NCI-H1436 (cell line): ENCODE data around the gene TUBB1.
"Not testable (repeated sequence)": the region's sequence is repeated elsewhere in the genome, so short reads cannot be mapped to it uniquely, and the experiment has no call there.

Experiments
- DNase-seq: peaks from one replicate; lab custom pipeline; 2025; lab: John Stamatoyannopoulos, UW

The TUBB1 gene

DNA sequence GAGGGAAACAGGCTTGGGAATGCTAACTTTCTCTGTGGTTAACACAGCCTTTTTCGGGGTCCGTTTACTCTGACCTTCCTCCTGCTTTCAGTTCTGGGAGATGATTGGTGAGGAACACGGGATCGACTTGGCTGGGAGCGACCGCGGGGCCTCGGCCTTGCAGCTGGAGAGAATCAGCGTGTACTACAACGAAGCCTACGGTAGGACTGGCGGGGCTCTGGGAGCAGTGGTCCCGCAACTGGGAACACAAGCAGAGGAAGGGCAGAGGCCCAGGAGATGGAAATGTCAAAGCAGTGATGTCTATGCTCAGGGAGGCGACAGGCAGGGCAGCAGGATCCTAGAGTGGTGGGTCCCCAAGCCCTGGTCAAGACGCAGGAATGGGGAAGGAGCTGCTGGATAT is 3.5 kb downstream of the TUBB1 start:
- no peak for DNase-seq

DNA sequence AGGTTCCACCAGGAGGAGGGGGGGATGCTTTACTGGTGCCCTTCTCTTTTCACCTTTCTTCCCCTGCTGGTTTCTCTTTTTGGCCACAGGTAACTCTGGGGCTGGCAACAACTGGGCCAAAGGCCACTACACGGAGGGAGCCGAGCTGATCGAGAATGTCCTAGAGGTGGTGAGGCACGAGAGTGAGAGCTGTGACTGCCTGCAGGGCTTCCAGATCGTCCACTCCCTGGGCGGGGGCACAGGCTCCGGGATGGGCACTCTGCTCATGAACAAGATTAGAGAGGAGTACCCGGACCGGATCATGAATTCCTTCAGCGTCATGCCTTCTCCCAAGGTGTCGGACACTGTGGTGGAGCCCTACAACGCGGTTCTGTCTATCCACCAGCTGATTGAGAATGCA is 4.4 kb downstream of the TUBB1 start:
- no peak for DNase-seq

DNA sequence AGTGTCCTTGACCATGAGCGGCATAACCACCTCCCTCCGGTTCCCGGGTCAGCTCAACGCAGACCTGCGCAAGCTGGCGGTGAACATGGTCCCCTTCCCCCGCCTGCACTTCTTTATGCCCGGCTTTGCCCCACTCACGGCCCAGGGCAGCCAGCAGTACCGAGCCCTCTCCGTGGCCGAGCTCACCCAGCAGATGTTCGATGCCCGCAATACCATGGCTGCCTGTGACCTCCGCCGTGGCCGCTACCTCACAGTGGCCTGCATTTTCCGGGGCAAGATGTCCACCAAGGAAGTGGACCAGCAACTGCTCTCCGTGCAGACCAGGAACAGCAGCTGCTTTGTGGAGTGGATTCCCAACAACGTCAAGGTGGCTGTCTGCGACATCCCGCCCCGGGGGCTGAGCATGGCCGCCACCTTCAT is 4.9 kb downstream of the TUBB1 start:
- DNase-seq, result no peak

GRCh38 chr20:59025086-59025485 is 5.9 kb downstream of the TUBB1 start:
- DNase-seq, result no peak

- no peak for DNase-seq
Observed at GRCh38 chr20:59025511-59025910, 6.3 kb downstream of the TUBB1 start.

DNA sequence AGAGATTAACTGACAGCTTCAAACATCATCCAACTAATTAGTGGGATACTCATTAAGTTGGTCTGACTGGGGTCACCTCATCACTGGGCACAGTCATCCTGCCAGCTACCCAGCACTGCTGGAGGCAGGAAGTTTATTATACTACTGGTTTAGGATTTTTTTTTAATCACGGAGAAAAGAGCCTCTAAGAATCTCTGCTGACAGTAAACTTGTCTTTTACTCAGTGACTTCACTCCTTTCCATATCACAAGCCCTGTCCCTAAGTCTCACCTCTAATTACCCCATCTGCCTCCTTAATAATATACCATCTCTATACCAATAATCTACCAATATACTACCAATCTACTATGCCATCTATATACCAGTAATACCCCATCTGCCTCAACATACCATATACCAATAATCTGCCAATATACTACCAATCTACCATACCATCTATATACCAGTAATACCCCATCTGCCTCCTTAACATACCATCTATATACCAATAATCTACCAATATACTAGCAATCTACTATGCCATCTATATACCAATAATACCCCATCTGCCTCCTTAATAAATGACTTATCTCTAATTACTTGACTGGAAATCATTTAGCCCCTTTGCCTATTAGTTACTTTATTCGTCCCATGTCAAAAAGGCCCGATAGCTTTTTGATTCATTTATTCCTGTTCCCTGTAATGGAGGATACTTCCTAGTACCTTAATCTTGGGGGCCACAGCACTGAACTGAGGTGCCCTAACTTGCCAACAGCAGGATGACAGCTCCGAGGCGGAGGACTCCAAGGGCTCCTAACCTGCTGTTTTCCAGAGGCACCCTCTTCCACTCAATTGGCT is 7.9 kb downstream of the TUBB1 start:
- no peak for DNase-seq

GRCh38 chr20:59027741-59028320 is 8.6 kb downstream of the TUBB1 start:
- no peak for DNase-seq

GRCh38 chr20:59028812-59029211 is 9.6 kb downstream of the TUBB1 start:
- DNase-seq, result no peak

DNA sequence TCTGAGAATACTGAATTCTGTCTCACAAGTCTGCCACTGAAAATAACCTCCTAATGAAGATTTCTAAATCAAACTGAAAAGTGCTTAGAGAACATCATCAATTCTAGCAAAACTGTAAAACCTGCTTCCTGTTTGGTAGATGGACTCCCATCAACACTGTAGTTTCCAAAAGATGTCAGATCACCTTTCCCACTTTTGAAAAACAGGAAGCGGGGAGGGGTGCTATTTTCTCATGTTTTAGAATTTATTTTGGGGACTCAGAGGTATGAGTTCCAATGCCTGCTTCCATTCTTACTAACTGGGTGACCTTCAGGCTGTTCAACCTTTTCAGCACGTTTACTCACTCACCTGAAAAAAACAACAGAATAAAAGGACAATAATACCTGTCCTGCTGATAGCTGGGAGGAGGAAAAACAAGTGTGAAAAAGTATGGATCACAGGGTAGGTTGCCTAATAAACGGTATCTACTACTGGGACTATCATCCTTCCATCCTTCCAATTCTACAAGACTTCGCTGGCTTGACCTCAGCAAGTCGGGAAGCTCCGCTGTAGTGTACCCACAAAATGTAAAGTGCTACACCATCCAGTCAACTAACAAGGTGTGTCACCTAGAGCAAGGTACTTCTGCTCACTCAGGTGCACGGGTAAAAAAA is 11.8 kb downstream of the TUBB1 start:
- no peak for DNase-seq

- DNase-seq, result no peak
Observed at GRCh38 chr20:59031564-59032022, 12.4 kb downstream of the TUBB1 start.

DNA sequence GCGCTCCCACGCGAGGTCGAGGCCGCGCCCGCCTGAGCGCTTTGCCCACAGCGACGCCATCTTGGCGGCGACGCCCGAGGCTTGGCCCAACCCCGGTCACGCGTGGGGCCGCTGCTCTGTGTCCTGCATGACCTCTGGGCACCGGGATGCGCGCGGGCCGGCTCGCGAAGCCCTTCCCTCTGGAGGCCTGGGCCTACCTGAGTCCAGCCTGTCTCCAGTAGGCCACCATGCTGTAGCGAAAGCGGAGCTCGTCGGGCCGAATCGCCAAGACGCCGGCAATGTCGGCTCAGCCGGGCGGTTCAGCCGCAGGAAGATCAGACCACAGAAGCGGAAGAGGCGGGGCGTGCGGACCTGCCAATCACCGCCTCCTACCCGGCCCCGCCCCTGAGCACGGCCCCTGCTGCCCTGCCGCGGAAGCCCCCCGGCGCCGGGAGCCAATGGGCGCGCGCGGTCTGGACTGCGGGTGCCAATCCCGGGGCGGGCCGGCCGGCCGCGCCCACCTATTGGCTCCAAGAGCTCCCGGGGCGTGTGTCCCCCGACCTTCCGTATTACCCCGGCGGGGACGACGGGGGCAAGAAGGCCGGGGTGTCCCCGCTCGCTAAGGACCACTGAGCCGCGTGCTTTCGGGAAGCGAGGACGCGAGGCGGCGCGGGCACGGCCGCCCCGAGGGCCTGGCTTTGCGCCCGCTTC is 12.9 kb downstream of the TUBB1 start, which contains the start of gene ATP5F1E:
ATP5F1E (minus strand) TSS at position 313 of the 690 bp plus-strand sequence; CDS start at position 229, 84 bp downstream.
- peak; percentile 94 for DNase-seq

- DNase-seq, result no peak
Observed at GRCh38 chr20:59032713-59033059, 13.5 kb downstream of the TUBB1 start.

- no peak for DNase-seq
Observed at GRCh38 chr20:59033093-59033492, 13.9 kb downstream of the TUBB1 start.

- DNase-seq, result no peak
Observed at GRCh38 chr20:59033616-59034165, 14.5 kb downstream of the TUBB1 start.

DNA sequence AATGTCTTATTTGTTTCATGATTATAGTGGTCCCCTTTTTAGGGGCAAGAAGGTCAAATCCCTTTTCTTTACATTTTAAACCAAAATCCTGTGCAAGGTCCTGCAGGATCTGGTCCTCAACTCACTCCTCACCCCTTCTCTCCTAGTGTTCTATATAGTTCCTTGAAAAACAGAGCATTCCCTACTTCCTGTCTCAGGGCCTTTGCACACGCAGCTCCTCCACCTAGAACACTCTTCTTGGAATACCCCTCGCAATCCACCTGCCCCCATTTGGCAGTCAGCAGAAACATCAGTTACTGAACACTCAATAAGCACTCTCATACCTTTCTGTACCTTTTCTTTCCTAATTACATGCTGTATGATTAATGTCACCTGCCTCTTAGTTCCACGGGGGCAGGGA is 16.2 kb downstream of the TUBB1 start:
- no peak for DNase-seq

DNA sequence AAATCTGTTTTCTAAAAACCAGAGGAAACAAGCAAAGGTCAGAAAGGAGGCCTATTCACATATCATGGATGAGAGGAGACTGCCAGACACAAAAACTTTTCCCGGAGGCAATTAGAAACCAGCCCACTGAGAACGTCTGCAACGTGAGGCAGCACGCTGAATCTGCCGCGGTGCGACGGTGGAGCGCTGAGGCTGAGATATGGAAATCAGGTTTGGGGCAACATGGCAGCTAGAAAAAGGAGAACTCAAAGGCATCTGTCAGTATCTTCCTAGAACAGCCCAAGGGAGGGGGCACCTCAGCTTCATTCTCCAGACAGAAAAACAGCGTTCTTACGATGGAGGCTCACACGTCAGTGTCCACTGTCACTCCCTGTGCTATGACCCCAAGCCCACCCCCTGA is 18.2 kb downstream of the TUBB1 start:
- no peak for DNase-seq

DNA sequence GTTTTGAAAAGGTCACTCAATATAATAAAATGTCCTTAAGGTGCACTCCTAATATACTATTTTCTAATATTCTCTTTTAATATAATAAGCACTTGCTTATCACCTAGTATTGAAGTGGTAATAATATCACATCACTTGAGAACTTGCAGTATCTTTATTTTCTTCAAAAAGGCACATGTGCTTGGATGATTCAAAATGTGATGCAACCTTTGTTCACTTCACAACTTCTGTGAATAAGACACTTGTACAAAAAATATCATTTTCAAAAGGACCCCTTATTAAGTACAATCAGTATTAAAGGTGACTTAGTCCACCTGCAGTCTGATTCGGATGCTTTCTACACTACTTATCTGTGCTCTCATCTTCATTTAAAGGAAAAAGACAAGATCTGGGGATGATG is 20.0 kb downstream of the TUBB1 start:
- DNase-seq, result no peak

DNA sequence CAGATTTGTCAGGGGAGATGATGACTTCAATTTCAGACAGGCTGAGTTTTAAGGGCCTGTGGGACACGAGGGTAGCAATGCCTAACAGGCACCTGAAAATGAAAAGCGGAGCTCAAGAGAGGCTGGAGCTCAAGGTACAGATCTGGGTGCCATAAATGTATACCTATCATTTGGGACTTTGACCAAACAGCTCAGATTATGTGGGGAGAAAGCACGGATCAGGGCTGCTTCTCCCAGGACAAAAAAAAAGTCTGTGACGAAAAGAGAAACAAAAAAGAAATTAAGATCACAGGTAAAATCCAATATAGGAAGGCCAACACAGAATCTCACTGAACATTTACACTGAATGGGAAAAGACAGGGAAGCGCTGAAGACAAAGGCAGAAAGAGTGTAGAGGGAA is 21.4 kb downstream of the TUBB1 start:
- no peak for DNase-seq

DNA sequence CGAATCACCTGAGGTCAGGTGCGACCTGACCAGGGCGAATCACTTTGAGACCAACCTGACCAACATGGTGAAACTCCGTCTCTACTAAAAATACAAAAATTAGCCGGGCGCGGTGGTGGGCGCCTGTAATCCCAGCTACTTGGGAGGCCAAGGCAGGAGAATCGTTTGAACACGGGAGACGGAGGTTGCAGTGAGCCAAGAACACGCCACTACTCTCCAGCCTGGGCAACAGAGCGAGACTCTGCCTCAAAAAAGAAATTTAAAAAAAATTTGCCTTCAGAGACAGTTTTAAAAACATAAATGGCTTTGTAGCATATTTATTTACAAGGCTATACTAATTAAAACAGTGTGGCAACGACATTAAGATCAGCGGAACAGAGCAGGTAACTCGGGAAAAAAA is 22.3 kb downstream of the TUBB1 start:
- DNase-seq, result not testable (repeated sequence)

DNA sequence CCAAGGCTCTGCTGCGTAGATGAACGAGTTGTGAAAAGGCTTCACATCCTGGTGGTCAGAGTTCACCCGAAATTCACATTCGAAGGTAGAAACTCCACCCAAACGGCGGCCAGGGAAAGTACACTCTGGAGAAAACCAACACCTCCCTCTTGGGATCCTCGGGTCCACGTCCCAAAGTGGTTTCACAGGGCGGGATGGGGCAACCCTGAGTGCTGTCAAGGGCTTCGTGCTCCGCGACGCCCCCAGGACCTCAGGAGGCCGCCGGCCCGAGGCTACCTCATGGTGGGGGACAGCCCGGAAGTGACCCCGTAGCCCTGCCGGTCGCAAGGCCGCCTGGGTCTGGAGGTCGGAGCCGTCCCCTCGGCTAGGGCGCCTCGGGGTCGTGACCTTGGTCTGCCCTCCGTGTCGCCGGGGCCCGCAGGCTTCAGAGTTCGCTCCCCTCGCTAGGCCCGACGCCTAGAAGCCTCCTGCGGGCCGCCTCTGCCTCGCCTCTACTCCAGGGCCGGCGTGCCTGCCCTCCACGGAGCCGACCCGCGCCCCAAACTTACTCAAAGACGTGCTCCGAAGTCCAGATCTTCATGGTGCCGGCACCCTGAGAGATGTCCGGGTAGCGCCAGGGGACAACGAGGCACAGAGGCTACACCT is 23.0 kb downstream of the TUBB1 start, which contains the start of gene PRELID3B:
PRELID3B (minus strand) TSS at position 636 of the 645 bp plus-strand sequence; CDS start at position 580, 56 bp downstream.
- no peak for DNase-seq
